Right renal pelvis (tissue), 4 donors: ENCODE data around the gene CAMK1D. TPM values are rescaled to one million over a fixed set of nuclear protein-coding genes. Genes with fewer than 3 reads are reported as not detected.

Experiments
- DNase-seq, 4 donors: peaks; one replicate each; pipeline ENCODE4 v3.0.0-alpha.2; 2013; ENCODE audit warnings: low read depth in 4 of 4, low spot score in 3 of 4, missing footprints in 1 of 4
- polyA plus RNA-seq, 4 donors: library from polyadenylated mRNA; unstranded; fragments of 120-200 nt; gene quantifications; one replicate each; pipeline ENCODE4 v1.2.1, GENCODE V29; 2013; ENCODE audit not compliant: insufficient read length in 4 of 4

Gene CAMK1D
- polyA plus RNA-seq, 4 donors: 10.5 to 12.4 (median 11.0) TPM

GRCh38 chr10:12828736-12829135 lies 479.4 kb downstream of the CAMK1D start:
- no peak for DNase-seq

- DNase-seq: no peak
Measured at GRCh38 chr10:12829831-12830390, 480.6 kb downstream of the CAMK1D start.

GRCh38 chr10:12832096-12832495 lies 482.7 kb downstream of the CAMK1D start:
- no peak for DNase-seq

- DNase-seq: no peak
Measured at GRCh38 chr10:12833451-12833850, 484.1 kb downstream of the CAMK1D start.

DNA sequence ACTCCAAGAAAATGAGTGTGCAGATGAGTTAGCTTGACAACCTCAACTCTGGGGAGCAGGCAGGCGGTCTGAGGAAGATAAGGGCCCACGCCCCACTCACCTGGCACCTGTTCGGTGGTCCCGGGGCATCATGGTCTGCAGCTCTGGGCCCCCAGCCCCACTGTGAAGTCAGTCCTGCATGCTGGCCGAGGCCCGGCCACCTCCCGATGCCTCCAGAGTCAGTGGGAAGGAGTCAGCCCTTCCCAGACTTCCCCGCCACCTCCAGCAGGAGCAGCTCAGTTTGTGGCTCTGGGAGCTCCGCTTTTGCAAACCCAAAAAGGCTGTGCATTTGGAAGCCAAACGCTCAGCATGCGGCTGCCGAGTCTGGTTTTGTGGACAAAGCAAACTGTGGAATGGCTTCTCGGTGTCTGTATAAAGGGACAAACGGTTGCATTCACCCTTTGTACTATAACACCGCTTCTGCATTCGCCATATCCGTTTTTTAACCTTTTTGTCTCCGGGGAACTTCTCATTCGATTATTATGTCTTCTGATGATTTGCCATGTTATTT lies 484.8 kb downstream of the CAMK1D start:
- DNase-seq: no peak

GRCh38 chr10:12834721-12835120 lies 485.4 kb downstream of the CAMK1D start:
- DNase-seq: no peak

DNA sequence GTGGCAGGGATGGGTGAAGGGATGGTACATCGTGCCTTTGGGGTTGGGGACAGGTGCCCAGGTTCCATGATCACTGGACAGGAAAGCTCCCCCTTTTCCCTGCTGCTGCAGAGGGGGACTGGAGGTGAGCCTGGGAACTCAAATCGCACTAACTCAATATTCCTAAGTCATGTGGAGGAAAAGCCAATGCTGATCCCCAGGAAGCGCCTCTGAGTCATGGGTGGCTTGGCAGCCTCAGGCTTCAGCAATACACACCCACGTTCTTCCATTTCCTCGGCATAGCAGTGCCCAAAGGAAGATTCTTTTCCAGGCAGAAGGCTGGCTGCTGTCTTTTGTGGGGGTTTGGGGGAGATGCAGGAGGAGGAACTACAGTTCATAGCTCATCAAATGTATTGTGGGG lies 486.4 kb downstream of the CAMK1D start:
- no peak for DNase-seq

DNA sequence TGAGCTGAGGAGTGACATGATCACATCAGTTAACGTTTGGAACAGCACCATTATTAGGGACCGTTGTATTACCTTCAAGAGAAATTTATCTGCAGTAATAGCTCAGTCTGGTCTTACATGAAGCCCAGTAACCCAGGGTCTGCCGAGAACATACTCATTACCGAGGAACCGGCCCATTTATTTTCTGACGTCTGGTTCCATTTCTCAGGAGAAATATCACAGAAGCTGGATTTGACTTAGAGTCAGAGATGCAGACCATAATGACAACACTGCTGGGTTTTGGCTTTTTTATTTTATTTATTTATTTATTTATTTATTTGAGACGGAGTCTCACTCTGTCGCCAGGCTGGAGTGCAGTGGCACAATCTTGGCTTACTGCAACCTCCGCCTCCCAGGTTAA lies 489.0 kb downstream of the CAMK1D start:
- DNase-seq: no peak

DNA sequence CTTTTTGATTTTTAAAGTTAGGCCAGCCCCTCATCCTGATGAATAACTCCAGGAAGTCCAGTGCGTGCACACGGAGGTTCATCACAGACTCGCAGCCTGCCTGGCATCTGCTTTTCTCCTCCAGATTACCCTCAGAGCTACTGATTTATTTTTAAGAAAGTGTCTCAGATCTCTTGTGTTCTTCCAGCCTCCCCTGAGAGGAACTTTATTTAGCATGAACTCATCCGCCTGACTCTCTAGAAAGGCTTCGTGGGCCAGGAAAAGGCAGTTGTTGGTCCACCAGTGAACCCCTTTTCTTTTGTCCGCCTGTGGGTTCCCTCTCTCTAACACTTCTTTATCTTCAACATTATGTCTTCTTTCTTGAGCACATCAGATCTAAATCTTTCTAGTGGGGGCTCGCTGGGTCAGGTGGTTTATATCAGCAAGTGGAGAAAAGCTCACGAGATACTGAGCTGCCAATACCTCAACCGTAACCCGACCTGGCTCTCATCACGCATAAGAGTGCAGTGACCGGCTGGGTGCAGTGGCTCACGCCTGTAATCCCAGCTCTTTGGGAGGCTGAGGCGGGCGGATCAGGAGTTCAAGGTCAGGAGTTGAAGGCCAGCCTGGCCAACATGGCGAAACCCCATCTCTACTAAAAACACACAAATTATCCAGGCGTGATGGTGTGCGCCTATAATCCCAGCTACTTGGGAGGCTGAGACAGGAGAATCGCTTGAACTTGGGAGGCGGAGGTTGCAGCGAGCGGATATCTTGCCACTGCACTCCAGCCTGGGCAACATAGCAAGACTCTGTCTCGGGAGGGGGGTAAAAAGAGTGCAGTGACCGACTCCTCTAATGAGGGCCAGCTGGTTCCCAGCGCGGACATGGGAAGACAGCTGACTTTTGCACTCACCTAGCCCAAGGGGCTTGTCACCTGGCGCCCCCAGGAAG lies 489.9 kb downstream of the CAMK1D start:
- no peak for DNase-seq

- DNase-seq: no peak
Measured at GRCh38 chr10:12839941-12840611, 490.7 kb downstream of the CAMK1D start.

DNA sequence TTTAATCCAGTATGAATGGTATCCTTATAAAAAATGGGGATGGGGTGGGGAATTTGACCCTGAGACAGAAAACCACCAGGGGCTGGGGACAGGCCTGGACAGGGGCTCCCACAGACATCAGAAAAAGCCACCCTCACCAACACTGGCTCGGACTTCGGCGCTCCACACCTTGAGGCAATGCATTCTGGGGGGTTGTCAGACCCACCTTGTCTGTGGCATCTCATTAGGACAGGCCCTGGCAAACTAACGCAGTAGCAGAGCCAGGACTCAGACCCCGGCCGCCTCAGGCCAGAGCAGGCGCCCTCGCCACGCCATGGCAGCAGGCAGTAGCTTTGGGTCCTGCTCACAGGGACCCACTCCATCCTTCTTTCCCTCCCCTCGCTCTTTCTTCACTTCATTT lies 492.1 kb downstream of the CAMK1D start:
- no peak for DNase-seq

DNA sequence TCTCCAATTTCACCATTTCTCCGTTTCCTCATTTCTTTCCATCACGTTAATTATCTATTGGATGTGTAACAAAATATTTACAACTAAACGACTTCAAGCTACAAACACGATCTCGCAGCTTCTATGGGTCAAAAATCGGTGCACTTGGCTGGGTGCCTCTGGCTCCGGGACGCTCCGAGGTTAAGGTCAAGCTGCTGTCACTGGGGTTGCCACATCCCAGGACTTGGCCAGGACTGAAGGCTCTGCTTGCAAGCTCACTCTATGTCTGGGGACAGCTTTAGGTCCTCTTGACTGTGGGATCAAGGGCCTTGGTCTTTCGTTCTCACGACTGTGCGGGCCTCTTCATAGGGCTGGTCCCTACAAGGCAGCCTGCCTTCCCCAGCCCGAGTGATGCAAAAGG lies 492.5 kb downstream of the CAMK1D start:
- DNase-seq: no peak

DNA sequence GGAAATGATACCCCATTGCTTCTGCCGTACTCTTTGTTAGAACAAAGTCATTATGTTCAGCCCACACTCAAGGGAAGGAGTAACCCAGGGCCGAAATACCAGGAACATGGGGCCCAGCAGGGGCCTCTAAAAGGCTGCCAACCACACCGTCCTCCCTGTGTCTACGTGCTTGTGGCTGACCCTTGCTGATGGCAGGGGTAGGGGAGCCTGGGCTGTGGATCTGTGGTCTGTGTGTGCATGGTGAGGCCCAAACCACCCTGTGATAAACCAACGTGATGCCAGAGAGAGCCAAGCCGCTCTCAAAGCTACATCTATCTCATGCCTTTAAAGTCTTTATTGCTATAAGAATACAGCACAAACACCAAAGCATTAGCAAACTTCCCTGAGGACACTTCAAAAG lies 493.0 kb downstream of the CAMK1D start:
- no peak for DNase-seq

DNA sequence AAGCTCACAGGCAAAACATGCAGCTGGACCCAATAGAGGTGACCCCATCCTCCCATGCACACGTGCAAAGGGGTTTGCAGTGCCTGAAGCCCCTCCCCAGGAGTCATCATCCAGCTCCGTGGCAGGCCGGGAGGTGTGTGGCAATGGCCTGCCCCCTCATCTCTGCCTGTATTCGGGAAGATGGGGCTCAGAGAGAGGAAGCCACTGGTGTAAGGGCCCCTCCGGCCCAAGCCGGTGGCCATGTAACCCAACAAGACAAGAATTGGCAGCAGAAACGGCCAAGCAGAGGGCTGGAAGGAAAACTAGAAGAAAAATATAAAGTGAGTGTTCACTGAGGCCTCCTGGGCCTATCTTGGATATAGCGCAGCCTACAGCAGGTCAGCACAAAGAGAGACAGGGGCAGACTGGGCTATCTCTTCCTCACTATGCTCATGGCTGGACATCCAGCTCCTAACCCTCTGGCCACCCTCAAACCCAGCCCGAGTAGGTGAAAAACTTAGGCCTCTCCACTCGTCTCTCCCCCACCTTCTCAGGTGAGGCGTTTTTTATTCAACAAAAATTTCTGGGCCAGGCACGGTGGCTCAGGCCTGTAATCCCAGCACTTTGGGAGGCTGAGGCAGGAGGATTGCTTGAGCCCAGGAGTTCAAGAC lies 494.1 kb downstream of the CAMK1D start:
- DNase-seq: no peak

- peak in 3 of 4 donors; percentile 64 to 79 (median 73) for DNase-seq
Measured at GRCh38 chr10:12844811-12845483, 495.6 kb downstream of the CAMK1D start.

DNA sequence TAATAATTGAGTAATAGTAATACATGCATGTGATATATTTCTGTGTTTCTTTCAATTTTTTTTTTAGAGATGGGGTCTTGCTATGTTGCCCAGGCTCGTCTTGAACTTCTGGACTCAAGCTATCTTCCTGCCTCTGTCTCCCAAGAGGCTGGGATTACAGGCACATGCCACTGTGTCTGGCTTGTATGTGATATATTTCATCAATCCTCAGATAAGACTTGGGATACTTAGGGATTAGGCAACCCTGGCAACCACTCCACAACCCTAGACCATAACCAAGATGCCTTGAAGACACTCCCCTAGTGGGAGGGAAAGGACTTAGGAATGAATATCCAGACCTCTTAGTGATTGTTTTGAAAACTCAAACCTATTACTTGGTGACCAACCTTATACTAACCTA lies 497.4 kb downstream of the CAMK1D start:
- no peak for DNase-seq

DNA sequence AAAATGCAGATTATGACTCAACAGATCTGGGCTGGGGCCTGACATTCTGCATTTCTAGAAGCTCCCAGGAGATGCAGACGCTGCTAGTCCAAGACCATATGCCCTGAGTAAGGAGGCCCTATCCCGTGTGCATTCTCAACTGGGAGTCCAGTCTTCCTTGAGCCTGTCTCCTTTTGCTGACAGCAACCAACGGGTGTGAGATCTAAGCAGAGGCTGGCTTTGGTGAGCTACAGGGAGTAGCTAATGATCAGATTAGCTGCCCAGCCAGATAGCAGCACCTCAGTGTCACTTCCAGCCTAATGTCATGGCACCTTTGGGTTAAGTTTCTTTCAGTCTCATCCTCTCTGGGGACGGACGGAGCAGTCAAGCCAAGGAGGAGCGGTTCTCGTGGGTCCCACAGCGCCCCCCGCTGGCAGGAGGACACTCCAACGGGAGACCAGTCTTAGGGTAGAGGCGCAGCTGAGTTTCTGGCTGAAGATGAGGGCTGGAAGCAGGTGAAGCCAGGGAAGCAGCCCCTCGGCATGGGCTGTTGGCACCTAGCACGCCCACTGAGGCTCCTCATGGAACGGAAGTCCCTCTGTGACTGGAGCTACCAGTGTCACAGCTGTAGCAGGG lies 498.1 kb downstream of the CAMK1D start:
- no peak for DNase-seq

DNA sequence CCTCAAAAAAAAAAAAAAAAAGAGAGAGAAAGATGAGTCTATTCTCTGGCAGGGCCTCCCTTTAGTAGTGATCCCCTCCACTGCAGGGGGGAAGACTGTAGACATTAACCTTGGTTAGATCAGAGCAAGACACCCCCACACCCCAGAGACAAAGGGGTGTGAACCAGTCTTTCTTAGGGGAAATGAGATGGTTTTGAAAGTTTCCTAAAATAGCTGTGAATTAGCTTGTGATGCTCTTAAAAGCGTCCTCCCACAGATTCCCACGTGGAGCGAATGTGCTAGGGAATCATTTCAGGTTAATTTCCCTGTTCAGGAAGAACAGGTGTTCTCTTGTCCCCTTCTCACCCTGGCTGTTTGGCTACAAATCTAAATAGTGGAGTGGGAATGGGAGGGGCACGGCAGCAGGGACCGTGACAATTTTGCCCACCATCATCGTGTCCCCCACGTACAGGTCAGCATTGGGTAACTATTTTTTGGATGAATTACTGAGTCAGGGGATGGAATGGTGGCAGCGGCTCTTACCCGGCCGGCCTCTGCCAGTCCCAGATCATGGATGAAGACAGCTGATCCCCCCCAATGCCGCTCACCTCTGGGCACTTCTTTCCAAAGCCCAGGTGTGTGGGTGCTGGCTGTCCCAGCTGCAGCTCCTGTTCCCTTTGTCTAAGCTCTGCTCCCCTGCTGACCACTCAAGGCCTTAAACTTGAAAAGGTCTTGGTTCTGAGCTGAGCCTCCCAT lies 499.3 kb downstream of the CAMK1D start:
- DNase-seq: no peak
